HG03064 (cell line): ENCODE results near the gene INSIG1.

Experiments used
- ATAC-seq: cut with Tn5 transposase; IDR thresholded peaks from one replicate; pipeline ENCODE4 v1.9.1; 2021; ENCODE audit warnings: low read depth; ENCODE audit not compliant: unreplicated experiment

Gene INSIG1

DNA sequence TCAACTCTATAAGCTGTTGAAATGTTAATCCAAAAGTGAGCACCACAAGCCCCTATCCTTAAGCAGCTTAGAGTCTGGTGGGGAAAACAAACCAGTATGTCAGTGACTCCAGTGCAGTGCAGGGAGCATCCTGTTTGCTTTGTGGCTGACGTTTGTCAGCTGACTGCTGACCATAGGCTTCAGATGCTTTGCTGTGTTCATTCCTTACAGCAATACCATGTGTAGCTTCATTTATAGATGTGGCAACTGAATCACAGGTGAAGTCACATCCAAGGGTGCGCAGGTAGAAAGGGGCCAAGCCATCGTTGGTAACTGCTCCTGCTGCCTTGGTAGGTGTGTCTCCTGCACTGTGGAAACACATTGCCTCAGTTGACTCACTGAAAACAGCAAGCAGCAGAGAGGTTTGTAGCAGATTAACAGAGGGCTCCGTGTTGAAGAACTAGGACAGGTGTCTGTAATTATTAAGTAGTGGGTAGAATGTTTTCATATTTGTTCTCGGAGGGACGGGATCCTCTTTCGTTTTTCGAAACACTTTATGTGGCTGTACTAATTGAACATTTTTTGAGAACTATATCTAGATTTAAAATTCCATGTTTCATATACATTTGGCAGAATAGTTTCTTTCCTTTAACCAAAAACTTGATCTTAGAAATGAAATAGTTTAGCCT lies 2.0 kb downstream of the INSIG1 start:
- no peak for ATAC-seq

DNA sequence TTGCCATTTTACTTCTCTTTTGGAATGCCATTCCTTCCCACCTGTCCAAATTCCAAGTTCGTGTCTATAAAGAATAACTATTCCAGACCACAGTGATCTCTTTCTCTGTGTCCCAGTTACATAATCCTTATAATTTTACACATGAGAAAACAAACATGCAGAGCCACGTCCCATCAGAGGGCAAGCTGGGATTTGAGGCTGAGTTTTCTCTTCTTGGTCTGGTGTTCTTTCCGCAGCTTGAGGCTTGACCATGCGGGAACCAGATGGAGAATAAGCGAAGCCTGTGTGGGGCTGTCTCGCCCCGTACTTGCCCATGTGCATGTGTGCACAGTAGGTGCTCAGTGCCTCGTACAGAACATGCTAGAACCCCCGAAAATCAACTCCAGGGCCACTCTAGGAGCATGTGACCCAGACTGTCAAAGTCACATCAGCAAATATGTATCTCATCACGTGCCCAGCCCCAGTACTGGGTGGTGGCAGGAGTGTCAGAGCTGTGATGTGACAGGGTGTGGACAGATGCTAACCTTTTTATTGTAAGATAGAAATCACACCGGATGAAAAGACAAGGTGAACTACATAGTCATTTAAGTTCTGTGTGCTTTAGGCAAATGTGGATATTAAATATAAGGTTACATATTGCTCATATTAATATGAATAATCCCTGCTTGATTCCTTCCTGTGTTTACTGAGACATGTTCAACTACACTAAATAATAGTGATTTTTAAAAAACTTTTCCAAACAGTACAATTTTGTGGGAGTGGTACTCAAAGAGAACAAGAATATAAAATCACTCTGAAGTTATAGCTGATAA lies 3.2 kb downstream of the INSIG1 start:
- no peak for ATAC-seq

DNA sequence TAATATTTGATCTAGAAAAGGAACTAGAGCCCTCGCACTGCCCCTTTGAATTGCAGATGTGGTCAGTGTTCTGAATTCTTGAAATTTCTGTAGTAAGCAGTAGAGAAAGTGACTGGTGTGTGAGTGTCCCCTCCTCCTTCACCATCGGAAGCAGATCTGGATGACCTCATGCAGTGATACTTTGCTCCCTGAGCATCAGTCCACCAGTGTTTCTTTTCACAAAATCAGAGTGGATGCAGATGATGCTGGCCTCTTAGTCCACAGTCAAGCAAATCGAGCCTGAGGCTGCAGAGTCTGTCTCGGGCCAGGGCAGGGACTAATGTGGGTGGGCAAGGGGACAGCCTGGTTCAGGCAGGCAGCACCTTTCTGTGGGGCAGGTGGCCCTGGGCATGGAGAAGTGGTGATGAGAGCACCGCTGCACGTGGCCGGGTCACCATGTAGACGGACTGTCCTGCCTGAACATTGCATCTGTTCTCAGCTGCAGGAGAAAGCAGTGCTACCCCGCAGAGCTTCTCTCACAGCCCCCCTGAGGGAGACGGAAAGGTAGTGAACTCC lies 5.4 kb downstream of the INSIG1 start:
- ATAC-seq, result no peak

DNA sequence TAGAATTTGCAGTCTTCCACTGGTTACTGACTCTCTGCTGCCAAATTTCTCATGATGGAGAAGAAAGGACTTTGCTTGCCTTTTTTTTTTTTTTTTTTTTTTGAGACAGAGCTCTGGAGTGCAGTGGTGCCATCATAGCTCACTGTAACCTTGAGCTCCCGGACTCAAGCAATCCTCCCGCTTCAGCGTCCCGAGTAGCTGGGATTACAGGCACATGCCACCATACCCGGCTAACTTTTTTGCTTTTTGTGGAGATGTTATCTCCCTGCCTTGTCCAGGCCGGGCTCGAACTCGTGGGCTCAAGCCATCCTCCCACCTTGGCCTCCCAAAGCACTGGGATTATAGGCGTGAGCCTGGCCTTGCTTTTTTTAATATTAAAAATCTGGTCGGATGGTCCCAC lies 6.2 kb downstream of the INSIG1 start:
- no peak for ATAC-seq

DNA sequence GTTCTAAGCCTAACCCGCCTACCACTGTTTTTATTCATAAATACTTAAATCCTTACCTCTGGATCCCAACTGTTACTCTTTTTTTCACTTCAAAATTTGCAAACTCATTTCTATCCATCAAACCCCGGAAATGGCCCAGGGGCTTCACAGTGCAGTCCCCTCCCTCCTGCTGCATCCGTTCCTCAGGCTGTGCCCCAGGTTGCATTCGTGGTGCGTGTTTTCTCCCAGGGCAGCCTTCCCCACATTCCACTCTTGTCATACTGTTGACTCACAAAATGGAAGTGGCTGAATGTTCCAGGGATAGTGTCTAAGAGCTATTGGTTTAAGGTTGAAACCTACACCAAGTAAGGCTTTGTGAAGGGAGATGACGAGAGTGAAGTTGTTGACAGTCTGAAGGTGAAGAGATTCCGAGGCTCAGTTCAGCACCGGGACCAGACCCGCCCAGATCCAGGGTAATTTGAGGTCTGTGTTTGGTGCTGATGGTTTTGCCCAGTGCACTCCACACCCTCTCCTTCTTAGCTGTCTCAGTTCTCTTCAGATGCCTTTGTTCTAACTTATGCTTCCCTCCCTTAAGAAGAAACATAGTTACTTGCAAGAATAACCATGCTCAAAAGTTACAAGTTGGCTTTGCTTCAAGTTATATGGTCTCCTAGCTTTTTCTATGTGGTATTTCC lies 7.7 kb downstream of the INSIG1 start:
- ATAC-seq, result no peak

DNA sequence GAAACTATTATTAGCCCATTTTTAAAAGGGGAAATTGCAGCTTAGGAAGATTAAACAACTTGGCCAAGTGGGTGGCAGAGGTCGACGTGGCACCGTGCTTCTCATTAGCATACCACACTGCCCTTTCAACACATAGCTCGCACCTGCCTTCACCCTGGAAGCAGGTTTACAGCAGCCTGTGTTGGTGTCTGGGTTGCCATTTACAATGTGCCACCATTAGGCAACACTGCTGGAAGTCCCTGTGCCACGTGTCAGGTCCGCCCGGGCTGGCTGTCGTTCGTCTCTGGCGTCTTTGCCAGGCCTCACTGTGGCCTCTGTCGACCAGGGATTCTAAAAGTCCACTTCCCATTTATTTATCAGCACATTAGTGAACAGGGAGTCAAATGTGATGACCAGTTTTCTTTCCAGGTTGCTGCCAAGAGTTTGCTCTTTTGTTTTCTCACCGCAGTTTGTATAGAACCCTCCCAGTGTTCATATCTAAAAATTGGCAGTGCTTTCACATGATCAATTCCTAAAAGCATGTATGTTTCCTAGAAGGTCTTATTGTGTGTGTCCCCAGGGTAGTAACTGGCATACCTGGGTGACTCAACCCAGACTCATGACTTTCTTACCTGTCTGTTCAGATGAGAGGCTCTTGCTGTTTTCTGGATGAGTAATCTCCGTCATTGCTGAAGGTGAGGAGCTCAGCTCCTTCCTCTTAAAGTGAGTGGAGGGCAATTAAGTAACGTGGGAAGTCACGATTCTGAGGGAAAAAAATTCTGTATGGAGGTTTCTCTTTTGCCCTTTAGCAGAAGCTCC lies 9.2 kb downstream of the INSIG1 start:
- ATAC-seq, result no peak

DNA sequence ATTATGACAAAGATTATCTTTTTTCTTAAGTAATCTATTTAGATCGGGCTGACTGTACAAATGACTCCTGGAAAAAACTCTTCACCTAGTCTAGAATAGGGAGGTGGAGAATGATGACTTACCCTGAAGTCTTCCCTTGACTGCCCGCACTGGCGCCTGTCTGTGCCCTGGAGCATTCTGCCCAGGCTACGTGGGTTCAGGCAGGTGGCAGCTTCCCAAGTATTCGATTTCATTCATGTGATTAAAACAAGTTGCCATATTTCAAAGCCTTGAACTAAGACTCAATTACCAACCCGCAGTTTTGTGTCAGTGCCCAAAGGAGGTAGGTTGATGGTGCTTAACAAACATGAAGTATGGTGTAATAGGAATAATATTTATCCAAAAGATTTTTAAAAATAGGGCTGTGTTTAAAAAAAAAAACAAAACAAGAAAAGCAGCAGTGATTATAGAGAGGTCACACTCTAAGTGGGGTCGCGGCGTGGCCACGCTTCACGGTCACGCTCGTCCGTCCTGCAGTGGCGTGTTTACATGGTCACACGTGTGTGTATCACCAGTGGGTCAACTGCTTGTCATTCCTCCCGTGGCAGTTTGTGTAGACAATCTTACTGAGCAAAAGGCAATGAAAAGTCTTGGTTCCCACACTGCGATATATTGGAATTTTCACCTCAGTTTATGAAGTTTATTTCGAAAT lies 10.8 kb downstream of the INSIG1 start:
- ATAC-seq, result no peak

DNA sequence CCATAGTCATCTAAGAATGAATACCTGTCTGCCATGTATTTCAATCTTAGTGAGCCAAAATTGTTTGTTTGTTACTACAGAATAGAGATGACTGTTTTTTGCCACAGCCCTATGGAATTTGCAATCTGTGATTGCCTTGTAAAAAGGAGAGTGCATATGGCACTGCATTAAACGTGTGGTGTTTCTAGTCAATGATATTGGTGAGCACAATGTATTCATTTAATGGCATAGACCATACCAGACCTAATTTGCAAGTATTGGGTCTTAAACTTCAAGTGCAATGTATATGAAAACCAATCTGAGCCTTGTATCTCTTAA lies 11.3 kb downstream of the INSIG1 start:
- no peak for ATAC-seq

DNA sequence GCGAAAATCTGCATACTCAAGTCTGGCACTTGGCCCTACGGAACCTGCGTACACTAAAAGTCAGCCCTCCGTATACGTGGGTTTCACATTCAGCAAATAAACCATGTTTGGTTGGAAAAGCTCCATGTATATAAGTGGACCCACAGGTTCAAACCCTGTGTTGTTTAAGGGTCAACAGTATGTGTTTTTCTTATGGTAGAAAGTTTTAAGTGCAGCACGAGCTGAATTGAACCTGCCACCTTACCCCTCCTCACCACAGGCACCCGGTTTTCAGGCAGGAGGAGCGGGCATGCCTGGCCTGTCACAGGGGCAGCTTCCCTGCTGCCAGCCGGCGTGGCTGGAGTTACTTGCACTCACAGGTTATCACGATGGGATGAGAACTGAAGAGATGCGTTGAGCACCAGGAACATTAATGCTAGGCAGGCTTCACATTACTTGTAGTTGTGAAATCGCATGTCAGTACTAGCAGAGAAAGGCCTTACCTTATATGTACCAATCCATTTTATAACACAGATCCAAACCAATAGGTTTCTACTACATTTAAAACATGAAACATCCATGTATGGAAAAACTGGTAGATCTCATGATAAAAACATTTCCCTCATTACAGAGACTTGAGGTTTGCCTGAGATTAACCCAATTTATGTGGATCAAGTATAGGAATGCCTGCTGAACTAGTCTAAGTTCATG lies 12.9 kb downstream of the INSIG1 start:
- no peak for ATAC-seq

DNA sequence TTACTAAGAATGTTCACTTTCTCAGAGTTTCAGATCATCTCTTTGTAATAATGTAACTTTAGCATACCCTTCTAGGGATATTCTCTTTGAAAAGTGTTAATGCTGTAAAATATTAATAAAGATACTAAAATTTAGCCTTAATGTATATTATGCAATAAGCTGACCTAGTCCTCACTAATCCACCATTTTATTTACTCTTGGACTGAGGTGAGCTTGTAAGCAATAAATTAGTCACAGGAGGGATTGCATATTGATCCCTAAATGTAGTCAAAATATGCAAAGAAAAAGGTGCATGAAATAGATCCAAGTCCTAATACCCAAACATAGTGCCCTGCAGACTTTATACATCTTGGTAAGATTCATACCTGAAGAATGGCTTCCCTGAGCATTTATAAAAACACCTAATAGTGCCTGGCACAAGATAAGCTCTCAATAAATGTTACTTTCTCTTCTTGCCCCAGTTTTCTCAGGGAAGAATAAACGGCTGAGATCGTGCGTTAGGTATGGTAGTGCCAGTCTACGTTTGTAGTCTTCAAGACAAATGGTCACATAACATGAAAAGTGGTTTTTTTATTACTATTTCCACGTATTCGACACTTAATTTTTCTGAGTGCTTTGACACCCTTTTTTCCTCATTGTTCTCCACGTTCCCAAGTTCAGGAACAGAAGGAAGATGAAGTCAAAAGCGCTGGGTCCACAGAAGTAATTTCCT lies 14.3 kb downstream of the INSIG1 start:
- ATAC-seq, result no peak

DNA sequence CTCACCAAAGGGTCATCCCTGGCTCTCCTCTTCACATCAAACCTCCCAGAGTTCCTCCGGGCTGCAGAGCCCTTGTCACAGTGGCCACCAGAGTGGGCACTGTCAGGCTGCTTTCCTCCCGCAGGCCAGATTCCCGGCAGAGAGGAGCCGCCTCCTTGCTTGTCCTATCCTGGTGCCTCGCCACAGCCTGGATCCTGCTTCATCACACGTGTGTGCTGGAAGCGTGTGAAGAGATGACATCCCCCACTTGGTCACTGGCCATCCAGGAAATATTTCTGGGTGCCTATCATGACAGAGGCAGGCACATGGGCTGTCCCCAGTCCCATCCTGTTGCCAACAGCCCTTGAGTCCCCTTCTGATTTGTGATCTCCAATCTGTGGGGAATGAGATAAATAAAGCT lies 15.0 kb downstream of the INSIG1 start:
- no peak for ATAC-seq

DNA sequence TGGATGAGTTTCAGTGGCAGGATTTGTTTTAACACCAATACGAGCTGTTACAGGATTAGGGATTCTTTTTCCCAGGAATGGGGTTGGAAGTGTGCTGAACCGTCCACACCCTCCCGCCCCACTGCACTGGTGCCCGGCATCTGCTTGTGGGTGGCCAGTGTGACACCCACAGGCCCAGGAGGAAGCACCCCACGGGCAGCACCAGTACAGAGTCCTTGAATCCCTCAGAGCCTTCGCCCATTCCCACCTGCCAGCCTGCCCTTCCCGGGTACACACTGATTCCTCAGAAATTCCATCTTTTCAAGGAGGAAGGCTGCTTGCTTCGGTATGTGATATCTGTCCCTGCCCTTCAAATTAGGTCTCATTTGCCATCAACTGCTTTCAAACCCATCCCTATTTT lies 15.4 kb downstream of the INSIG1 start:
- ATAC-seq, result no peak

DNA sequence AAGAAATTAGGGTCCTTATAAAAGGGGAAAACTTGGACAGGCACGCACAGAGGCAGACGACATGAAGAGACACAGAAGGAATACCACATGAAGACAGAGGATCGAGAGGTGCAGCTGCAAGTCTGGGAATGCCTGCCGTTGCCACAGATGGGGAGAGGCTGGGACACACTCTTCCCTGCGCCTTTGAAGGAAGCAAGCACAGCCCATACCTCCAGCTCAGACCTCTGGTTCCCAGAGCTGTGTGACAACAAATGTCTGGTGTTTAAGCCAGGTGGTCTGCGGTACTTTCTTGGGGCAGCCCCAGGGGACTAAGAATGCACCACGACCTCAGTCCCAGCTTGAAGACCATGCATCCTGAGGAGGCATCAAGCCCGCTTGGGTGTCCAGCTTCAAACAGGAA lies 18.3 kb downstream of the INSIG1 start:
- ATAC-seq, result no peak

DNA sequence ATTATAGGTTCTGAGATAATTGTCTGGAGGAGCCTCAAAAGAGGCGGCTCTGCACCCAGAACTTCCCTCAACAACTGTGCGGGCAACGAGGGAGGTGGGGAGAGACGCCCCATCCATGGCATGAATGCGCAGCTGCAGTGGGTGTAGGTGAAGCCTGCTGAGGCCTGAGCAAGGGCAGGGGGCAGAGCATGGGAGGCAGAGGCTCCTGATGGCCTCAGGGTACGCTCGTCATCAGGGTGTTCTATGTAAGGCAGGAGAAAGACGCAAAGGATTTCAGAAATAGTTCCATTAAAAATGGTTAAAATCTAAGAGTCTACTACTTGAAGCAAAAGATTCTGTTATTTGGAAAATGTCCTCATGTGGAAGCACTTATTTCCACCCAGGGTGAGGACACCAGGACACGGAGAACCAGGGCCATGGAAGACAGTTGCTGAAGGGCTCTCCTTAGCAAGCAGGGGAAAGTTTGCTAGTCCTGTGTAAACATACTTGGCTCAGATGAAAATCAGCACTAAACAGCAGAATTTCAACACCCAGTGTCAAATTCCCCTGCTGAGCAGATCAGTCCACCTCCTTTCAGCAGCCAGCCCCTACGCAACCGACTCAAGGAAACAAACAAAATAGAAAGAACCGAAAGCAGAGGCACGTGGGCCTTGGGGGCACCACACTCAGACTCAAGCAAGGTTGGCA lies 18.9 kb downstream of the INSIG1 start:
- ATAC-seq, result no peak

DNA sequence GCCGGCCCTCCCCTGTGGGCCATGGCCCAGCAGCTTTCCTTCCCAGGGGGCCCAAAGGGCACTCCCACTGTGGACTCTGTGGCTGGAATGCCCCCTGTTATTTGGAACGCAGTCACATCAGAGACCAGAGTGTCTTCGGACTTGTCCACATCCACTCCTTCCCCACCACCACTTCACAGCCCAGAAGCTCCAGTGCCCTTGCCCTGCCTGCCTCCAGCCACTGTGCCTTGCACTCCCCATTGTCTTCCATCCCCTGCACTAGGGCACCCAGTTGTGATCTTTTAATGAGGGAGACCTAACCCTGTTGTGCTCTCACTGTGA lies 19.4 kb downstream of the INSIG1 start:
- ATAC-seq, result no peak

DNA sequence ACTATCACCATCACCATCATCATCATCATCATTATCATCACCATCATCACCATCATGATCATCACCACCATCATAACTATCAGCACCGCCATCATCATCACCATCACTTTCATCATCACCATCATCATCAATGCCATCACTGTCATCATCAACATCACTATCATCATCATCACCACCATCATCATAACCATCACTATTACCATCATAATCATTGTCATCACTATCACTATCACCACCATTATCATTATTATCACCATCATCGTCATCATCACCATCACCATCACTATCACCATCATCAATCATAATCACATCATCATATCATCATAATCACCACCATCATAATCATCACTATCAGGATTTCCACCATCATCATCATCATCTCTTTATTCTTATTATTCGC lies 20.6 kb downstream of the INSIG1 start:
- no peak for ATAC-seq

DNA sequence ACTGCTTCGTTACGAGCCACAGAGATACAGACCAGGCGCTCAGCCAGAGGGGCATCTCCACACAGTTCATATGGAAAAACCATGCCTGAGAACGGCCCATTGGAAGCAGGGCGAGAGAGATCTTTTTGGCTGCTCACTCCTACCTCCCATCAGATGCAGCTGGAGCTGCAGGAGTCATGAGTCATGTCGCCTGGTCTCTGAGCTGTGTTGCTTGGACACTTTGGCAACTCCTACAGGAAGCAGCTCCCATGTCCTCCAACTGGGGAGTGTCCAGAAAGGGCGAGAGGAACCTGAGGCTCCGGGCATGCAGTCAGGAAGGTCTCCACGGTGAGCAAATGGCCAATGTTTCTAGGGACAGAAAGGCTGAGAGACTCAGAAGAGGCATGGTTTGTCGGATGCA lies 24.9 kb downstream of the INSIG1 start:
- no peak for ATAC-seq

DNA sequence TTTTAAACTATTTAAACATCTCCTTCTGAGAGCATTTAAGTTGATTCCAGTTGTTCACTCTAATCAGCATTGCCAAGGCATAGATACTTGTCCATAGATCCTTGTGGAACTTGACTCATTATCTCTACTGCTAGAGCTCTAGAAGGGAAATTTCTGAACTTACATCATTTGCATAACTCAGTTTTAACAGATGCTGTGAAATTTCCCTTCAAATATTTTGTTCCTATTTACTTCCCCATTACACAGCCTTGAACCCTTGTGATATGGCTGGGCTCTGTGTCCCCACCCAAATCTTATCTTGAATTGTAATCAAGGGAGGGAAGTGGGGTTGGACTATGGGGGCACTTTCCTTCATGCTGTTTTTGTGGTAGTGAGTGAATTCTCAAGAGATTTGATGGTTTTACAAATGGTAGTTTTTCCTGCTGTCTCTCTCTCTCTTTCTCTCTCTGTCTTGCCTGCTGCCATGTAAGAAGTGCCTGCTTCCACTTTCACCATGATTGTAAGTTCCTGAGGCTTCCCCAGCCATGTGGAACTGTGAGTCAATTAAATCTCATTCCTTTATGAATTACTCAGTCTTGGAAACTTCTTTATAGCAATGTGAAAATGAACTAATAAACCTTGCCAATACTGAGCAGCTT lies 25.4 kb downstream of the INSIG1 start:
- no peak for ATAC-seq
